DND-41 (cell line): ENCODE data around the gene FAM181B.

Experiments
- ATAC-seq: fragments of 200-7000 bp; cut with Tn5 transposase; 3 replicates; pipeline ENCODE4 v1.9.1; 2021; ENCODE audit warnings: low read depth; ENCODE audit not compliant: insufficient read depth
- DNase-seq: peaks from one replicate; pipeline ENCODE4 v3.0.0-alpha.2; 2020
- H2AFZ ChIP-seq: 2 replicates; pipeline ENCODE4 v1.6.0; 2012; ENCODE audit warnings: low read depth, low read length
- H3K27ac ChIP-seq: 2 replicates; pipeline ENCODE4 v1.5.1; 2012; ENCODE audit warnings: low read length, inconsistent platforms
- H3K27me3 ChIP-seq: fragments of 200-600 bp; sonication (generic); 2 replicates; pipeline ENCODE4 v1.6.0; 2012; ENCODE audit warnings: low read length, mild to moderate bottlenecking, inconsistent platforms; ENCODE audit not compliant: insufficient read depth, poor library complexity
- H3K36me3 ChIP-seq: 2 replicates; pipeline ENCODE4 v1.5.1; 2012; ENCODE audit warnings: low read length, inconsistent platforms; ENCODE audit not compliant: insufficient read depth
- H3K4me1 ChIP-seq: 2 replicates; pipeline ENCODE4 v1.5.1; 2012; ENCODE audit warnings: mild to moderate bottlenecking, low read length; ENCODE audit not compliant: insufficient read depth
- H3K4me2 ChIP-seq: 2 replicates; pipeline ENCODE4 v1.6.0; 2012; ENCODE audit warnings: mild to moderate bottlenecking, moderate library complexity, low read length, inconsistent platforms; ENCODE audit not compliant: insufficient read depth
- H3K4me3 ChIP-seq, 2 experiments: fragments of 200-600 bp in 1 of 2; shearing (Covaris generic) in 1 of 2; 2 replicates each; pipeline ENCODE4 v1.5.1; 2012 to 2016; ENCODE audit warnings: inconsistent platforms in 2 of 2, low read length in 2 of 2, mild to moderate bottlenecking in 2 of 2, low read depth in 1 of 2, moderate library complexity in 1 of 2
- H3K79me2 ChIP-seq: 2 replicates; pipeline ENCODE4 v1.6.0; 2012; ENCODE audit warnings: low read length, inconsistent platforms; ENCODE audit not compliant: insufficient read depth
- H3K9ac ChIP-seq: 2 replicates; pipeline ENCODE4 v1.6.0; 2012; ENCODE audit warnings: low read depth, mild to moderate bottlenecking, inconsistent platforms, low read length, moderate library complexity
- H3K9me3 ChIP-seq: 2 replicates; pipeline ENCODE4 v1.5.1; 2012; ENCODE audit warnings: low read length, moderate library complexity, mild to moderate bottlenecking, inconsistent platforms; ENCODE audit not compliant: insufficient read depth, severe bottlenecking
- H4K20me1 ChIP-seq: 2 replicates; pipeline ENCODE4 v1.6.0; 2012; ENCODE audit warnings: low read length; ENCODE audit not compliant: insufficient read depth
- EZH2 ChIP-seq: IDR thresholded peaks from 3 replicates; pipeline ENCODE4 v1.6.1; 2012; ENCODE audit warnings: borderline replicate concordance, low read depth, mild to moderate bottlenecking, moderate library complexity, low read length, inconsistent platforms; ENCODE audit not compliant: severe bottlenecking
- TF ChIP-seq, protein P1 (sequence below): IDR thresholded peaks from 2 replicates; pipeline ENCODE4 v1.5.1; 2012; ENCODE audit warnings: borderline replicate concordance, low read length, moderate library complexity, mild to moderate bottlenecking; ENCODE audit not compliant: poor library complexity, severe bottlenecking; ENCODE audit errors: extremely low read depth

FAM181B gene

DNA sequence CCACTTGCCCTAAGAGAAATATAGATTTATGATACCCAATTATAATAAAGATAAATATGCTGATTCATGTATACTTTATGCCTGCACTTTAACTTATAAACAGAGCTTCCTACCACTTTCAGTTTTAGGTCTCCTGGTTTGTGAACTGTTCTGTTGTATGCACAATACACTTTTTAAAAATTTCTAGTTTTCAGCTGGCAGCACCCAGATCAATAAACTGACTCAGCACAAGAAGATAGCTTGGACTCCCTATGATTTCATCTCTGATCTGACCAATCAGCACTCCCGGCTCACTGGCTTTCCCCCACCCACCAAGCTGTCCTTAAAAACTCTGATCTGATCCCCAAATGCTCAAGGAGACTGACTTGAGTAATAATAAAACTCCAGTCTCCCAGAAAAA is 33.5 kb upstream of the FAM181B start:
- H3K9me3 ChIP-seq = no peaks in the 10 kb centered on the region
- TF ChIP-seq EZH2 = no peak
- TF ChIP-seq, protein P1, sequence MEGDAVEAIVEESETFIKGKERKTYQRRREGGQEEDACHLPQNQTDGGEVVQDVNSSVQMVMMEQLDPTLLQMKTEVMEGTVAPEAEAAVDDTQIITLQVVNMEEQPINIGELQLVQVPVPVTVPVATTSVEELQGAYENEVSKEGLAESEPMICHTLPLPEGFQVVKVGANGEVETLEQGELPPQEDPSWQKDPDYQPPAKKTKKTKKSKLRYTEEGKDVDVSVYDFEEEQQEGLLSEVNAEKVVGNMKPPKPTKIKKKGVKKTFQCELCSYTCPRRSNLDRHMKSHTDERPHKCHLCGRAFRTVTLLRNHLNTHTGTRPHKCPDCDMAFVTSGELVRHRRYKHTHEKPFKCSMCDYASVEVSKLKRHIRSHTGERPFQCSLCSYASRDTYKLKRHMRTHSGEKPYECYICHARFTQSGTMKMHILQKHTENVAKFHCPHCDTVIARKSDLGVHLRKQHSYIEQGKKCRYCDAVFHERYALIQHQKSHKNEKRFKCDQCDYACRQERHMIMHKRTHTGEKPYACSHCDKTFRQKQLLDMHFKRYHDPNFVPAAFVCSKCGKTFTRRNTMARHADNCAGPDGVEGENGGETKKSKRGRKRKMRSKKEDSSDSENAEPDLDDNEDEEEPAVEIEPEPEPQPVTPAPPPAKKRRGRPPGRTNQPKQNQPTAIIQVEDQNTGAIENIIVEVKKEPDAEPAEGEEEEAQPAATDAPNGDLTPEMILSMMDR = no peak
- H2AFZ ChIP-seq = no peak overlapping the region
- H3K36me3 ChIP-seq = no peaks in the 10 kb centered on the region
- no peaks in the 10 kb centered on the region for H3K79me2 ChIP-seq
- no peak overlapping the region for H3K4me3 ChIP-seq
- H4K20me1 ChIP-seq = no peaks in the 10 kb centered on the region
- no peak overlapping the region for H3K27ac ChIP-seq
- H3K4me1 ChIP-seq = no peaks in the 10 kb centered on the region
- no peak overlapping the region for H3K9ac ChIP-seq
- no peaks in the 10 kb centered on the region for H3K27me3 ChIP-seq
- ATAC-seq (no peak), DNase-seq (no peak)
- H3K4me2 ChIP-seq = no peak overlapping the region

GRCh38 chr11:82765466-82766034 is 31.9 kb upstream of the FAM181B start:
- no peak overlapping the region for H3K4me3 ChIP-seq
- no peak overlapping the region for H3K27ac ChIP-seq
- no peaks in the 10 kb centered on the region for H4K20me1 ChIP-seq
- TF ChIP-seq EZH2 = no peak
- TF ChIP-seq, protein P1 = no peak
- no peaks in the 10 kb centered on the region for H3K9me3 ChIP-seq
- no peak overlapping the region for H3K4me2 ChIP-seq
- no peak for DNase-seq
- H2AFZ ChIP-seq = no peak overlapping the region
- no peaks in the 10 kb centered on the region for H3K79me2 ChIP-seq
- no peaks in the 10 kb centered on the region for H3K4me1 ChIP-seq
- H3K27me3 ChIP-seq = no peaks in the 10 kb centered on the region
- ATAC-seq = no peak
- no peak overlapping the region for H3K9ac ChIP-seq
- H3K36me3 ChIP-seq = no peaks in the 10 kb centered on the region

GRCh38 chr11:82763167-82763566 is 29.5 kb upstream of the FAM181B start:
- Histone ChIP-seq H3K36me3 (no peaks in the 10 kb centered on the region), H4K20me1 (no peaks in the 10 kb centered on the region), H3K27me3 (no peaks in the 10 kb centered on the region), H3K4me2 (no peak overlapping the region), H3K9ac (no peak overlapping the region), H2AFZ (no peak overlapping the region), H3K9me3 (no peaks in the 10 kb centered on the region), H3K79me2 (no peaks in the 10 kb centered on the region), H3K4me3 (no peak overlapping the region), H3K4me1 (no peaks in the 10 kb centered on the region), H3K27ac (no peak overlapping the region)
- DNase-seq (no peak), ATAC-seq (no peak)
- TF ChIP-seq EZH2 = no peak
- TF ChIP-seq, protein P1 = no peak

GRCh38 chr11:82759649-82760048 is 26.0 kb upstream of the FAM181B start:
- H3K4me3 ChIP-seq = no peak overlapping the region
- no peaks in the 10 kb centered on the region for H3K36me3 ChIP-seq
- no peaks in the 10 kb centered on the region for H3K27me3 ChIP-seq
- H2AFZ ChIP-seq = no peak overlapping the region
- H3K9me3 ChIP-seq = no peaks in the 10 kb centered on the region
- H4K20me1 ChIP-seq = no peaks in the 10 kb centered on the region
- no peak overlapping the region for H3K9ac ChIP-seq
- H3K27ac ChIP-seq = no peak overlapping the region
- no peaks in the 10 kb centered on the region for H3K79me2 ChIP-seq
- ATAC-seq (no peak), DNase-seq (no peak)
- TF ChIP-seq EZH2 = no peak
- TF ChIP-seq, protein P1 = no peak
- H3K4me1 ChIP-seq = no peaks in the 10 kb centered on the region
- H3K4me2 ChIP-seq = no peak overlapping the region
